SHP77 (cell line): ENCODE data around the gene PSAPL1.
A peak's percentile ranks its signal among the peaks of the same experiment; 100 is the strongest.

Source experiments
- DNase-seq, 2 experiments: peaks; one replicate each; lab custom pipeline; 2025; lab: John Stamatoyannopoulos, UW

PSAPL1 gene

GRCh38 chr4:7418131-7418943 is 16.4 kb downstream of the PSAPL1 start:
- no peak for DNase-seq

GRCh38 chr4:7417639-7418038 is 17.1 kb downstream of the PSAPL1 start:
- DNase-seq = no peak

DNA sequence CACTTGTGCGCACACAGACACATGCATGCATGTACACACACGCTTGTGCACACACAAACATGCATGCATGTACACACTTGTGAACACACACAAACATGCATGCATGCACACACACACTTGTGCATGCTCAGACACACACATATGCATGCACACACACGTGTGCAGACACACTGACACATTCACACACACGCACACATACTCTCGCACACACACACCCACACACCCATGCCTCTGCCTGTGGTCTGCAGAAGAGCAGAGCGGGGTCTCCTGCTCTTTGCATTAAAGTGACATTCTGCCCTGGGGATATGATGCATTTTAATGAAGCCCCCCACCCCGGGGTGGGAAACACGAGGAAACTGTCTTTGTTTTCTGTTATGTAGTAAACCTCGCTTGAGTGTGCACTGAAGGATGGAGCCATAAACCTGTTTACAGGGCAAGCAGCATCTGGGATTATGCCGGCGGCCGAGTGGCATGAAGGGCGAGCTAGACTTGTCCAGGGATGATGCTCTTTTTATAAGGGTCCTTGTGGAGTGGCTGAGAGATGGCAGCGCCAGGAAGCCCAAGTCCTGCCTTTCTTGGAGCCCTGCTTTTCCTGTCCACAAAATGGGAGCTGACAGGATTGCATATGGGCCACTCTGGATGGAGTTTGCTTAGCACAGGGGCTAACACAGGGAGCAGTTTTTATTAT is 17.8 kb downstream of the PSAPL1 start:
- DNase-seq = no peak

GRCh38 chr4:7415927-7416686 is 18.6 kb downstream of the PSAPL1 start:
- DNase-seq = no peak

- DNase-seq = no peak
These were observed 19.8 kb downstream of the PSAPL1 start for GRCh38 chr4:7414736-7415510.

- DNase-seq = no peak
These were observed 20.7 kb downstream of the PSAPL1 start for GRCh38 chr4:7414046-7414445.

- DNase-seq = no peak
These were observed 22.2 kb downstream of the PSAPL1 start for GRCh38 chr4:7412554-7412912.

- DNase-seq = no peak
These were observed 22.7 kb downstream of the PSAPL1 start for GRCh38 chr4:7411896-7412553.

DNA sequence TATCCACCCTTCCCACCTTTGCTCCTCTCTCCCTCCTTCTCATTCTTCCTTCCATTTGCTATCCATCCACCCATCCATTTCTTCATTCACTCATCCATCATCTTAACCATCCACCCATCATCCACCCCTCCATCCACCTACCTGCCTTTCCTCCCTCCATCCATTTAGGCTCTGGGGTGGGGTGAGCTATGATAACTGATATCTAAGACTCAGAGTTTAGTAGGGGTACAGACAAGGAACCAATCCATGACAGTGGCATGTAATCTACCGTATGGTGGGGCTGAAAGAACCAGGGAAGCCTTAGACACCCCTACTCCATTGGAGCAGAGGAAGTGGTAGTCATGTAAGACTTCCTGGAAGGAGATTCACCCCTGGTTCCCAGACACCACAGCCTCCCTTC is 23.2 kb downstream of the PSAPL1 start:
- no peak for DNase-seq

DNA sequence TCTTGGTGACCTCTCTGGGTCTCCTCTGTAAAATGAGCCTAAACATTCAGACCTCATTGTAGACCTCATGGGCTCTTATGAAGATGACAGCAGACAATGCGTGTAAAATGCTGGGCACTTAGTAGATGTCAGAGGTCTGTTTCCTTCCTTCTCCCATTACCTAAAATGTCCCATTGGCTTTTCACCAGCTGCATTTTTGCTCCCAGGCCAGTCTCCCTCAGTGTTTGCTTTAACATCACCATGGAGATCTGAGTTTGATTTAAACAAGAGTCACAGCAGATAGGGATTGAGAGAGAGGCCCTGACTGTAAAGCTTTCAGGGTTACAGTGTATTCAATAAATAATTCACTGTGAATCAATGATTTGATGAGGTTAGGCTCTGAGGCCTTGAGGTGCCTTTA is 24.3 kb downstream of the PSAPL1 start:
- no peak for DNase-seq

DNA sequence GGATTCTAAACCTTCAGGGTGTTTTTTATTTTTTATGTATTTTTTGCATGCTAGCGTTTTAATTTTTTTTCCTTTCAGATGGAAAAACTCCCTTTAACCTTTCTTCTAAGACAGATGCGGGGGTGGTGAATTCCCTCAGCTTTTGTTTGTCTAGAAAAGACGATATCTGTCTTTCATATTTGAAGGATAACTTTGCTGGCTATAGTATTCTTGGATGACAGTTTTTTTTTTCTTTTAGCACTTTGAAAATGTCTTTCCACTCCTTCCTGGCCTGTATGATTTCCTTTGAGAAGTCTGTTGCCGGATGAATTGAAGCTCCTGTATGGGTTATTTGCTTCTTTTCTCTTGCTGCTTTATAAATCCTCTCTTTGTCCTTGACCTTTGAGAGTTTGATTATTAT is 26.6 kb downstream of the PSAPL1 start:
- DNase-seq = no peak

- no peak for DNase-seq
These were observed 31.7 kb downstream of the PSAPL1 start for GRCh38 chr4:7403001-7403400.

- DNase-seq = no peak
These were observed 32.2 kb downstream of the PSAPL1 start for GRCh38 chr4:7402526-7402925.

GRCh38 chr4:7400671-7401298 is 33.9 kb downstream of the PSAPL1 start:
- no peak for DNase-seq

GRCh38 chr4:7399440-7400234 is 35.1 kb downstream of the PSAPL1 start:
- DNase-seq = no peak

DNA sequence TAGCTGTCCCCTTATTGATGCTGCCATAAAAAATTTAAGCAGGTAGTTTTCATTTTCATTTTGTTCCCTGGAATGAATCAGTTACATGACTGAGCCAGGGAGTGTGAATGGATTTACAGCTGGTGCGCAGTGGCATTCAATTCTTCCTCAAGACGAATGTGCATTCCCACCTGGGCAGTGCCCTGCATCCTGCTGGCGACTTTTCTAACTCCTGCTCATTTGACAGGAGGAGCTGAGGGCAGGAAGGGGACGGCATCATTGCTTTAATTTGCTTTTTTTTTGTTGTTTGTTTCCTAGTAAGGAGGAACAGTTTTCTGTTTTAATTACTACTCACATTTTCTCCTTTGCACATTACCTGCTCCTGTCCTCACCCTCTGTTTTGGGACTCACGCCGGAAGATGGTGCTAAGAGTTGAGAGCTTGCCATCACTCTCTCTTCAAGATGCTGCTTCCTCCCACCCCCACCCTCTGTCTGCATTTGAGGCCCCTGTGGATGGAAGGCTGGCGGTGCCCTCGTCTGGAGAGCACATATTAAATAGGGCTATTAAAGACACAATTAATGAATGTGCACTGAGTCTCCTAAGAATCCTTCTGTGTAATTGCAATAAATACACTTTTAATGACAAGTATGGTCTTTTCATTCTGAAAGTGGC is 35.8 kb downstream of the PSAPL1 start:
- DNase-seq = no peak

GRCh38 chr4:7398104-7398423 is 36.7 kb downstream of the PSAPL1 start:
- DNase-seq = peak; percentile 55 to 61

- DNase-seq = no peak
These were observed 37.3 kb downstream of the PSAPL1 start for GRCh38 chr4:7397206-7398103.
